ENCODE measurements around the gene KDM4B. TPM values are rescaled to one million over a fixed set of nuclear protein-coding genes. Genes with fewer than 3 reads are reported as not detected.

KDM4B gene
- total and polyA plus RNA-seq, 3 donors from 2014 or later = 33.3 to 72.7 (median 67.7) TPM

DNA sequence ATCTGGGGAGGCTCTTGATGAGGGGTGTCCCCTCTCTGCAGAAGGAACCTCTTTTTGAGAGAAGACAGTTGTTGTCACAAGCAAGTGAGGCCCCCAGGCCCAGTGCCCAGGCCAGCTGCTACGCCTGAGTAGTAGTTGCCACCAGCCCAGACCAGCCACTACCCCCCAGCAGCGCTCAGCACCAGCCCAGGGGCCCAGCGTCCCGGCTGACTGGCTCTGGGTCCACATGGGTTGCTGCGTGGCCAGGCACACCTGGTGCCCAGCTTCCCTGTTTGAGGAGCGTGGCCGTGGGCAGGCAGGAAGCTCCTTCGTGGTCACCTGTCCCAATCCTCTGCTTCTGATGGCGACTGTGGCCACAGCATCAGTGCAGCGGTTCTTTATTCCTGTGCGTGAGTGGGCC is 84.7 kb downstream of the KDM4B start:
- no peak overlapping the region for H3K4me3 ChIP-seq
- peaks cover 17% of the 10 kb centered on the region for H3K4me1 ChIP-seq
- intact Hi-C loops (cut with DNase I; ENCODE audit: low total_unique reads) = no loop called here
- TF ChIP-seq, protein P1, sequence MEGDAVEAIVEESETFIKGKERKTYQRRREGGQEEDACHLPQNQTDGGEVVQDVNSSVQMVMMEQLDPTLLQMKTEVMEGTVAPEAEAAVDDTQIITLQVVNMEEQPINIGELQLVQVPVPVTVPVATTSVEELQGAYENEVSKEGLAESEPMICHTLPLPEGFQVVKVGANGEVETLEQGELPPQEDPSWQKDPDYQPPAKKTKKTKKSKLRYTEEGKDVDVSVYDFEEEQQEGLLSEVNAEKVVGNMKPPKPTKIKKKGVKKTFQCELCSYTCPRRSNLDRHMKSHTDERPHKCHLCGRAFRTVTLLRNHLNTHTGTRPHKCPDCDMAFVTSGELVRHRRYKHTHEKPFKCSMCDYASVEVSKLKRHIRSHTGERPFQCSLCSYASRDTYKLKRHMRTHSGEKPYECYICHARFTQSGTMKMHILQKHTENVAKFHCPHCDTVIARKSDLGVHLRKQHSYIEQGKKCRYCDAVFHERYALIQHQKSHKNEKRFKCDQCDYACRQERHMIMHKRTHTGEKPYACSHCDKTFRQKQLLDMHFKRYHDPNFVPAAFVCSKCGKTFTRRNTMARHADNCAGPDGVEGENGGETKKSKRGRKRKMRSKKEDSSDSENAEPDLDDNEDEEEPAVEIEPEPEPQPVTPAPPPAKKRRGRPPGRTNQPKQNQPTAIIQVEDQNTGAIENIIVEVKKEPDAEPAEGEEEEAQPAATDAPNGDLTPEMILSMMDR (IDR thresholded peaks at IDR 0.05) = no peak
- no peak for TF ChIP-seq POLR2A (IDR thresholded peaks at IDR 0.05)
- H3K36me3 ChIP-seq (ENCODE audit: low read depth, missing control alignments) = no peaks in the 10 kb centered on the region
- H3K27me3 ChIP-seq = no peaks in the 10 kb centered on the region
- WGBS, 2 donors = 94% methylated on average over 10 to 11 of the region's 11 CpGs
- no peaks in the 10 kb centered on the region for H3K9me3 ChIP-seq
- no peak overlapping the region for H3K27ac ChIP-seq
- no peak for DNase-seq

DNA sequence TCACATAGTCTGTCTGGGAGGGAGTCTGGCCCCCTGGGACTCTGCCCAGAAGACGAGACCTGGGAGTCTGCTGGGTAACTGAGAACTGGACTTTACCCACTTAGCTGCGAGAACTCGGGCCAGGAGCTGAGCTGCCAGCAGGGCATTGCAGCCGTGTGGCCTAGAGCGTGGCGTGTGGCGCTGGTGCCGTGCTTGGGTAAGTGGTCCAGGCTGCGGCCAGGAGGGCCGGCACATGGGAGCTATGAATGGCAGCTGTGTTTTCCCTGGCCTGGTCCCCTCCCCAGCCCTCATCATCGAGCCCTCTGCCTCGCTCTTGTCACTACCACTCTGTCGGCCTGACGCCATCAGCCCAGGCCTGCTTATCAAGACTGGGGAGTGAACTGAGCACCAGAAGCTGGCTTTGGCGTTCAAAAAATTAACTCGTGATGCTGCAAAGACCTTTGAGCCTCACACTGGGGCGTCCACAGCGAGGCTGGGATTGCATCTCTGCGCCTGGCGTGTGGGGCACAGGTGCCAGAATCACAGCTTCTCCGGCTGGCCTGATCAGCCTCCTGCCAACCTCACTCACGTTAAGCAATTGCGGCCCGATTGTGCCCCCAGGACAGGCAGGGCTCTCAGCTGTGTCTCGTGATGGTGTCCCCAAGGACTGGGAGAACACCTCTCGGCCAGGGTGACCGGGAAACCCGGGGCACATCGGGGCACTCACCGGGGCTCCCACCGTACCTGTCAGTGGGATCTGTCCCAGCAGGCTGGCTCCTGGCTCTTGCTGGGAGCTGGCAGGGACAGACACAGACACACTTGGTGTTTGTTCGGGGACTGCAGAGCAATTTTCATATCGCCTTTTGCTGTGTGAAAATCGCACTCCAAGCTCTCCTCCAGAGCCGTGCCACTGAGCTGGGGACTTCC is 85.9 kb downstream of the KDM4B start:
- H3K27me3 ChIP-seq = no peaks in the 10 kb centered on the region
- H3K9me3 ChIP-seq = no peaks in the 10 kb centered on the region
- no peaks in the 10 kb centered on the region for H3K36me3 ChIP-seq (ENCODE audit: low read depth, missing control alignments)
- no peak for DNase-seq
- H3K27ac ChIP-seq = no peak overlapping the region
- WGBS, 2 donors = 92 to 93% methylated on average over 26 to 35 of the region's 35 CpGs
- H3K4me3 ChIP-seq = no peak overlapping the region
- intact Hi-C loops (cut with DNase I; ENCODE audit: low total_unique reads) = no loop called here
- peaks cover 14% of the 10 kb centered on the region for H3K4me1 ChIP-seq
- no peak for TF ChIP-seq POLR2A (IDR thresholded peaks at IDR 0.05)
- TF ChIP-seq, protein P1 (IDR thresholded peaks at IDR 0.05) = no peak

DNA sequence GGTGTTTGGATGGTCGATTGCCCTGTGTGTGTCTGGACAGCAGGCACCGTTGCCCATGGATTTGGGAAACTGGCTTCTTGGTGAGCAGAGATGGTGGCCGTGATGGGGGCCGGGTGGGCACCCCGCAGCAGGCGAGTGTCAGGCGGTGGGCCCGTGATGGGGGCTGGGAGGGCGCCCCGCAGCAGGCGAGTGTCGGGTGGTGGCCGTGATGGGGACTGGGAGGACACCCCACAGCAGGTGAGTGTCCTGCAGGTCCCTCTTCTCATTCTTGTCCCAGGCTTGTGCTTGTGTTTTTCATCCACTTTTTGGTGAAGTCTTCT is 86.5 kb downstream of the KDM4B start:
- intact Hi-C loops (cut with DNase I; ENCODE audit: low total_unique reads) = no loop called here
- no peak for DNase-seq
- 88 to 92% methylated on average over 13 of the region's 13 CpGs for WGBS, 2 donors
- Histone ChIP-seq H3K36me3 (ENCODE audit: low read depth, missing control alignments) (no peaks in the 10 kb centered on the region), H3K4me3 (no peak overlapping the region), H3K27ac (no peak overlapping the region), H3K27me3 (no peaks in the 10 kb centered on the region), H3K4me1 (peaks cover 14% of the 10 kb centered on the region), H3K9me3 (no peaks in the 10 kb centered on the region)
- TF ChIP-seq, protein P1 (IDR thresholded peaks at IDR 0.05) = no peak
- TF ChIP-seq POLR2A (IDR thresholded peaks at IDR 0.05) = no peak

GRCh38 chr19:5057860-5058259 is 88.9 kb downstream of the KDM4B start:
- TF ChIP-seq POLR2A (IDR thresholded peaks at IDR 0.05) = no peak
- TF ChIP-seq, protein P1 (IDR thresholded peaks at IDR 0.05) = no peak
- peaks cover 14% of the 10 kb centered on the region for H3K4me1 ChIP-seq
- H3K36me3 ChIP-seq (ENCODE audit: low read depth, missing control alignments) = no peaks in the 10 kb centered on the region
- H3K4me3 ChIP-seq = no peak overlapping the region
- H3K27ac ChIP-seq = no peak overlapping the region
- 89 to 96% methylated on average over 4 to 5 of the region's 5 CpGs for WGBS, 2 donors
- no peaks in the 10 kb centered on the region for H3K9me3 ChIP-seq
- intact Hi-C loops (cut with DNase I; ENCODE audit: low total_unique reads) = no loop called here
- no peaks in the 10 kb centered on the region for H3K27me3 ChIP-seq
- no peak for DNase-seq
